ENCODE results near the gene AP1G2.

AP1G2 gene

DNA sequence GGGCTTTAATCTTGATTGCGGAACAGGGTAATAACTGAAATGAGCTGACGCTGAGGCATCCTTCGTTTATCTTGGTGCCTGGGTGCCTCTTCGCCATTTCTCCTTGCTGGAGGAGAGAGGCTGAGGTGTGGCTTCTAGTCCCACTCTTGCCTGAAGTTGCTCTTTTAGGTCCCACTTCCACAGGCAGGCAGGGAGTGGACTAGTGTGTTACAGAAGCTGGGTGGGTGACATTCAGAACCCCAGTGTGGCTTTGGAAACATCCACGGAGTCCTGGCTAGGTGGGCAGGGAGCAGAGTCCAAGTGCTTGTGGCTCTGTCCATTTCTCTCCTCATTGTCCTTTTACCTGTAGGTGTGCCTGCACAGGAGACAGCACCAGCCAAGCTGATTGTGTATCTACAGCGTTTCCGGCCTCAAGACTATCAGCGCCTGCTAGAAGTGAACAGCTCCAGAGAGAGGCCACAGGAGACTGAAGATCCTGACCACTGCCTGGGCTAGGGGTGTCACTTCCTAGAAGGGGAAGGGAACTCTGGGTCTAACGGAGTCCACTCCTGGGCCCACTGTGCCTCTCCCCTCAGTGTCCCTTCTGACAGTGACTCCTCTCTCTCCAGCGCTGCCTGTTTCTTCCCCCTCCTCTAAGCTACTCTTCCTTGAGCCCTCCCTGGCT, 9.1 kb downstream of the AP1G2 start:
- DNase-seq: no peak

GRCh38 chr14:23557946-23558345, 9.6 kb downstream of the AP1G2 start:
- no peak for DNase-seq

- no peak for DNase-seq
Measured at GRCh38 chr14:23557521-23557920, 10.1 kb downstream of the AP1G2 start.

GRCh38 chr14:23556700-23557440, 10.7 kb downstream of the AP1G2 start:
- DNase-seq: no peak

GRCh38 chr14:23555882-23556699, 11.5 kb downstream of the AP1G2 start, which contains the start of gene THTPA:
THTPA (plus strand) TSS chr14:23556271; CDS start chr14:23556758, 487 bp downstream.
- peak; percentile 66 to 98 (median 90) for DNase-seq

GRCh38 chr14:23555533-23555881, 12.1 kb downstream of the AP1G2 start:
- DNase-seq: no peak

DNA sequence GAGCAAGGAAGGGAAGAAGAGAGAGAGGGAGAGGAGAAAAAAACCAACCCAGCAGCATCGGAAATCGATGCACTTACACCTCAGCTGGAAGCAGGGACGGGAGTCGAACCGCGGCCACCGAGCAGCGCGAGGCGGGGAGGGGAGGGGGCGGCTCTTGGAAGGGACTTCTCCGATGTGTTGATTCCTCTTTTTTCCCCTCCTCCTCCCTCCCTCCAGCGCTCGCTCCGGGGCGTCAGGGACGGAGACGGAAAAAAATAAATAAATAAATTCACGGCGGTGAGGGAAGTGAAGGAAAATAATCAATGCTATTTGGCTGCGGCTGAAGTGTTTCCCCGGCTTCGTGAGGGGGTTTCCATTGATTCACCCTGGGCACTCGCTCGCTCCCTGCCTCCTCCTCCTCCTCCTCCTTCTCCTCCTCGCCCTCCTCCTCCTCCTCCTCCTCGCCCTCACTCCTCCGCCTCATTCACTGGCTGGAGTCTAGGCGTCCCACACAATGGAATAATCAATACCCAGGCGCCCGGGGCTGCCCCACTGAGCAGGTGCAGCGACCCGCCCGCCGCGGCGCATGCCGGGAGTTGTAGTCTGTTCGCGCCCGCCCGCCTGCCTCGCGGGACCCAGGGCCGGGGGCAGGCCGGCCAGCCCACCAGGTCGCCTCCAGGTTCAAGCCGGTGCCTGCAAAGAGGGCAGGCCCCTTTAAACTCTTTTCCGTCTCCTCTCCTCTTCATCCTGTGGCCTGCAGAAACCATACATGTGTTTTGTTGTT, 16.1 kb downstream of the AP1G2 start, which contains the start of gene ZFHX2:
Gene ZFHX2 (minus strand): TSS at position 500 of the 763 bp plus-strand sequence. CDS start 16,440 bp downstream, outside the sequence.
- peak; percentile 44 to 92 (median 81) for DNase-seq

DNA sequence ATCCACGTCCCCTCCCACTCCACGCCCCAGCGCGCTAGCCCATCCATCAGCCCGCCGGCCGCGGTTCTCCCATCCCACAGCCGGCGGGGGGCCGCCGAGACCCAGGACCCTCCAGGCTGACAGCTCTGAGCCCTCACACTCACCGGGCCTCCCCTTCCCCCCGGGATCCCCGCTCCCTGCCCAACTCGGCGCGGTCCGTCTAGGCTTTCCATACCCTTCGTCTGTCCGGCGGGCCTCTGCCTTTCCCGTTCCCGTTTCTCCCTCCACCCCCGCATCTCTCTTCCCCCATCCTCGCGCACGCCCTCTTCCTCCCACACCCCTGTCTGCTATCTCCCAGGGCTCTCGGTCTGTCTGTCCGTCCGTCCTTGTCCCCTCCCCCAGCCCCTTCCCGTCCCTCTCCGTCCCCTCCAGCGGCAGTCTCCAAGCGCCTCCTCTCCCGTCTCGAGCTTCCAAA, 16.8 kb downstream of the AP1G2 start:
- peak in 19 of 51 donors; percentile 36 to 66 (median 50) for DNase-seq

DNA sequence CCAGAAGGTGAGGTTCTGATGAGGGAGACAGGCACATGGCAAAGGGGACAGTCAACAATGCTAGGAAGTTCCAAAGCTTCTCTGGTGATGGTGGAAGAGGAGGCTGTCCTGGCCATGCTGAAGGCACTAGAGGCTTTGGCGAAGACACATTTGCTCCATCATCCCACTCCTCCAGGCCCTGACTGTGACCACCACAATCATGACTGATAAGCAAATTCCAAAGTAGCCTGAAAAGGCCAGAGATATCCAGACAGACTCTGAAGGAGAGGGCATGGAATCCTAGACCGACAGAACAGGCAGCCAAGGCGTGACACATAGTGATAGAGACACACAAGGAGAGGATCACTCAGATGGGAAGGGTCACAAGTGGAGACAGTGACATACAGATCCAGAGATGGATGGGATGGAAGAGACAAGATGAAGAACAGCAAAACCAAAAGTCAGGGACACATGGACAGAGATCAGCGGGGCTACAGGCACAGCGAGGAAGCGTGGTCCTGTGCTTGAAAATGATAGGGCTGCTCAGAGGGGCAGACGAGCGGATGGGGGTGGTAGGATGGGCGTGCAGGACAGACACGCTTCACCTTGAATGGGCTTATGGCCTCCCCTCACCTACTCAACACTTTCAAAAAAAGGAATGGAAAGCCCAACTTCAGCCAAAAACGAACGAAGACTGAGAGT, 17.3 kb downstream of the AP1G2 start:
- DNase-seq: peak in 2 of 51 donors; percentile 47 to 63

- DNase-seq: peak in 4 of 51 donors; percentile 8 to 59 (median 16)
Measured at GRCh38 chr14:23548351-23549318, 19.0 kb downstream of the AP1G2 start.

- DNase-seq: no peak
Measured at GRCh38 chr14:23547924-23548323, 19.7 kb downstream of the AP1G2 start.

GRCh38 chr14:23546450-23547035, 21.0 kb downstream of the AP1G2 start:
- no peak for DNase-seq

- DNase-seq: no peak
Measured at GRCh38 chr14:23545740-23546365, 21.7 kb downstream of the AP1G2 start.

DNA sequence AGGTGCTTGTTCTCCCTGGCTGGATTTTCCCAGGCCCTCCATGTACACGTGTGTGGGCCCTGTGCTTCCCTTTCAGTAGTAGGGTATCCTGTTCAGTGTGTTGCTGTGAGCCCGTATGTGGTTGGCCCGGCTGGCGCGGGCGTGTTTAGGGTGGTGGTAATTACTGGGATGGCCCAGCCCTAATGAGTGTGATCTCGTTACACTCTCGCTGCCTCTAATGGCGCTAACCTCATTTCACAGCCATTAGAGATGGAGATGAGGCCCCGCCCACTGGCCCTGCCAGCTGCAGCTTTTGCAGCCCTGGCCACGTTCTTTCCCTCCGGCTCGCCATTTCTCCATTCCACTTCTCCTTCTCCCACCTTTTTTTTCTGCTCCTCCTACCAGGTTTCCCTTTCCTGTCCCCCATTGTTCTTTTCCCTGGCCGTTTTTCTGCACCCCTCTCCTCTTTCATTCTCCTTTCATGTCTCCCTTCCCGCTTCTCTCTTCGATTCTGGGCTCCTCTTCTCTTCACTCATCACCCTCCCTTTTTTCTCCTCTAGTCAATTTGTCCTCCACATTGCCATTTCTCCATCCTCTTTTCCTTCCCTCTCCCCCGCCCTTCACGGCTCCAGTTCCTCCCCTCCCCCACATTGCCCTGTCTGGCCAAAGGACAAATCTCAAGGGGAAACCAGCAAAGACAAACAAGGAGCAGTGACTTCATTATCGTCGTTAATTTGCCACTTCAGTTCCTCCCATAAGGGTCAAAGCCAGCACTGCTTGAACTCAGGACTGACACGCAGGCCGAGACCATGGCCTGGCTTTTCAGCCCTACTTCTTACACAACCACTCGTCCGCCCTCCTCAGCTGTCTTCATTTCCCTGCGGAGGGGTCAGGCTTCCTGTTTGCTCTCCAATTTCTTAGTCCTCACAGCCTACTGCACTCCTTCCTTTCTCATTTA, 22.8 kb downstream of the AP1G2 start:
- DNase-seq: peak in 30 of 51 donors; percentile 7 to 65 (median 40)

GRCh38 chr14:23543403-23543802, 24.2 kb downstream of the AP1G2 start:
- no peak for DNase-seq

- DNase-seq: no peak
Measured at GRCh38 chr14:23542261-23542660, 25.3 kb downstream of the AP1G2 start.

DNA sequence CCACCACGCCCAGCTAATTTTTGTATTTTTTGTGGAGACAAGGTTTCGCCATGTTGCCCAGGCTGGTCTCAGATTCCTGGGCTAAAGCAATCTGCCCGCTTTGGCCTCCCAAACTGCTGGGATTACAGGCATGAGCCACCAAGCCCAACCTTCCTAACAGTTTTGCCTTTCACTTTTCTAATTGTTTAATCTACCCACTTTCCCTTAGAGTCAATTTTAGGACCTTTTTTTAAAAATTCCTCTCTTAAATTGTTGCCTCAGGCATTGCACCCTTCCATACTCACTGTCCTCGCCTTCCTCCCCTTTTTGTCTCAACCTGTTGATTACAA, 27.5 kb downstream of the AP1G2 start:
- no peak for DNase-seq

All from hypothalamus (tissue), 51 donors.